ENCODE results near the gene CCDC192.

GRCh38 chr5:127988146-127988760 is 285.1 kb downstream of the CCDC192 start:
- no peak for TF ChIP-seq MEF2A (IDR thresholded peaks at IDR 0.05; ENCODE audit: insufficient read depth, low read depth, low read length)
- TF ChIP-seq JUND (IDR thresholded peaks at IDR 0.05; ENCODE audit: low read depth, low read length): no peak
- no peak for TF ChIP-seq CTCF (IDR thresholded peaks at IDR 0.05 in 2 of 3, conservative IDR thresholded peaks at IDR 0.05 in 1 of 3; ENCODE audit: control insufficient read depth in 2 of 3, extremely low read depth in 1 of 3, insufficient read depth in 1 of 3, low read depth in 3 of 3, low read length in 3 of 3)

Measured in GM12878 (cell line).